A673 (cell line): ENCODE results near the gene SH3PXD2B. TPM values are rescaled to one million over a fixed set of nuclear protein-coding genes. Genes with fewer than 3 reads are reported as not detected.
"Not testable (repeated sequence)": the region's sequence is repeated elsewhere in the genome, so short reads cannot be mapped to it uniquely, and the experiment has no call there.

Experiments used
- BruUV-seq: library from RNA; stranded (reverse); fragments of 400-500 nt; replicated peaks from 2 replicates; lab custom pipeline; 2021; lab: Mats Ljungman, UMichigan
- CTCF ChIA-PET: fragments of 300-600 bp; sonication (Branson Sonifier 250); formaldehyde crosslinking; loops from one replicate; lab custom pipeline; 2022; ENCODE audit warnings: antibody characterized with exemption; lab: Charles Lee
- POLR2A ChIA-PET: fragments of 300-600 bp; sonication (Branson Sonifier 250); formaldehyde crosslinking; loops from one replicate; lab custom pipeline; 2022; ENCODE audit warnings: antibody characterized with exemption; ENCODE audit not compliant: low non-redundant PET; lab: Charles Lee
- DNase-seq: peaks from one replicate; pipeline ENCODE4 v3.0.0-alpha.2; 2015; ENCODE audit warnings: low spot score
- H3K27ac ChIP-seq: fragments of 200-600 bp; sonication (generic); 2 replicates; pipeline ENCODE4 v1.5.1; 2016; ENCODE audit warnings: mixed run types, low read depth, mild to moderate bottlenecking, mixed read lengths, antibody characterized with exemption, low read length; ENCODE audit not compliant: poor library complexity, severe bottlenecking
- H3K27me3 ChIP-seq: fragments of 200-600 bp; sonication (generic); replicated peaks from 2 replicates; pipeline ENCODE4 v1.6.1; 2017; ENCODE audit warnings: mixed run types, low read depth, mild to moderate bottlenecking, mixed read lengths, antibody characterized with exemption, low read length; ENCODE audit not compliant: insufficient read depth, poor library complexity
- H3K36me3 ChIP-seq: fragments of 200-600 bp; sonication (generic); 2 replicates; pipeline ENCODE4 v1.6.1; 2016; ENCODE audit warnings: mixed run types, mild to moderate bottlenecking, mixed read lengths, antibody characterized with exemption, low read length; ENCODE audit not compliant: insufficient read depth, poor library complexity, severe bottlenecking
- H3K4me1 ChIP-seq: fragments of 200-600 bp; sonication (generic); 2 replicates; pipeline ENCODE4 v1.6.1; 2017; ENCODE audit warnings: mixed run types, mild to moderate bottlenecking, mixed read lengths, antibody characterized with exemption, low read length; ENCODE audit not compliant: insufficient read depth, poor library complexity, severe bottlenecking
- H3K4me3 ChIP-seq: fragments of 200-600 bp; sonication (generic); 2 replicates; pipeline ENCODE4 v1.5.1; 2016; ENCODE audit warnings: low read depth, mixed run types, mild to moderate bottlenecking, mixed read lengths, low read length; ENCODE audit not compliant: poor library complexity, severe bottlenecking
- H3K9me3 ChIP-seq: fragments of 200-600 bp; sonication (generic); 2 replicates; pipeline ENCODE4 v1.6.1; 2016; ENCODE audit warnings: mixed run types, low read depth, mild to moderate bottlenecking, mixed read lengths, antibody characterized with exemption, low read length; ENCODE audit not compliant: poor library complexity, severe bottlenecking
- CTCF ChIP-seq: fragments of 300-800, 200-600 bp; sonication (generic); conservative IDR thresholded peaks from 2 replicates; pipeline ENCODE4 v1.5.1; 2017; ENCODE audit warnings: low read depth, mild to moderate bottlenecking, antibody characterized with exemption, low read length, moderate library complexity, mixed read lengths
- EZH2 ChIP-seq: fragments of 200-600 bp; sonication (generic); IDR thresholded peaks from 2 replicates; pipeline ENCODE4 v1.6.1; 2017; ENCODE audit warnings: borderline replicate concordance, low read depth, mild to moderate bottlenecking, mixed read lengths, antibody characterized with exemption, low read length; ENCODE audit not compliant: poor library complexity, severe bottlenecking
- intact Hi-C: fragments of 100-400 bp; cut with micrococcal nuclease; formaldehyde crosslinking; loops from one replicate; pipeline ENCODE4 v1.10.0; 2022; ENCODE audit not compliant: unreplicated experiment
- total RNA-seq: library from RNA; stranded (reverse); gene quantifications from 2 replicates; pipeline ENCODE4 v1.2.3, GENCODE V29; 2021

Gene SH3PXD2B
- total RNA-seq, 1 experiment from 2014 or later: 28.1 TPM

- no peaks in the 10 kb centered on the region for H3K4me1 ChIP-seq
- BruUV-seq: no TSS peak
- intact Hi-C loops: no loop called here
Measured at GRCh38 chr5:172356047-172356446, 98.3 kb downstream of the SH3PXD2B start.

GRCh38 chr5:172353846-172354245 is 100.5 kb downstream of the SH3PXD2B start:
- H3K27me3 ChIP-seq: no peaks in the 10 kb centered on the region
- ChIA-PET POLR2A (no interaction called here), CTCF (no interaction called here)
- intact Hi-C loops: no loop called here
- no TSS peak for BruUV-seq
- DNase-seq: no peak
- H3K36me3 ChIP-seq: no peaks in the 10 kb centered on the region
- no peak for TF ChIP-seq EZH2
- no peak for TF ChIP-seq CTCF
- no peak overlapping the region for H3K27ac ChIP-seq
- no peaks in the 10 kb centered on the region for H3K9me3 ChIP-seq
- no peak overlapping the region for H3K4me3 ChIP-seq
- no peaks in the 10 kb centered on the region for H3K4me1 ChIP-seq

More at GRCh38 chr5:172356047-172356446, 98.3 kb downstream of the SH3PXD2B start:
- H3K4me3 ChIP-seq: no peak overlapping the region
- H3K27me3 ChIP-seq: no peaks in the 10 kb centered on the region
- TF ChIP-seq CTCF: no peak
- TF ChIP-seq EZH2: no peak
- no peaks in the 10 kb centered on the region for H3K36me3 ChIP-seq
- no peak for DNase-seq
- ChIA-PET CTCF (no interaction called here), POLR2A (no interaction called here)
- H3K9me3 ChIP-seq: no peaks in the 10 kb centered on the region
- no peak overlapping the region for H3K27ac ChIP-seq

GRCh38 chr5:172353271-172353812 is 101.0 kb downstream of the SH3PXD2B start:
- no peaks in the 10 kb centered on the region for H3K9me3 ChIP-seq
- no peak for DNase-seq
- TF ChIP-seq EZH2: no peak
- no peak for TF ChIP-seq CTCF
- no peaks in the 10 kb centered on the region for H3K27me3 ChIP-seq
- H3K36me3 ChIP-seq: no peaks in the 10 kb centered on the region
- H3K4me1 ChIP-seq: no peaks in the 10 kb centered on the region
- H3K27ac ChIP-seq: no peak overlapping the region
- no TSS peak for BruUV-seq
- ChIA-PET POLR2A (no interaction called here), CTCF (no interaction called here)
- no peak overlapping the region for H3K4me3 ChIP-seq
- intact Hi-C loops: no loop called here

DNA sequence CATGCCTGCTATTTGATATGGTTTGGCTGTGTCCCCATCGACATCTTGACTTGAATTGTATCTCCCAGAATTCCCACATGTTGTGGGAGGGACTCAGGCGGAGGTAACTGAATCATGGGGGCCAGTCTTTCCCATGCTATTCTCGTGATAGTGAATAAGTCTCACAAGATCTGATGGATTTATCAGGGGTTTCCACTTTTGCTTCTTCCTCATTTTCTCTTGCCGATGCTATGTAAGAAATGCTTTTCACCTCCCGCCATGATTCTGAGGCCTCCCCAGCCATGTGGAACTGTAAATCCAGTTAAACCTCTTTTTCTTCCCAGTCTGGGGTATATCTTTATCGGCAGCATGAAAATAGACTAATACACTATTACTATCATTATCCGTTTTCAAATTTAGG is 101.8 kb downstream of the SH3PXD2B start:
- BruUV-seq, H3K36me3 ChIP-seq, H3K9me3 ChIP-seq, POLR2A ChIA-PET, intact Hi-C loops, H3K27me3 ChIP-seq, H3K4me1 ChIP-seq, DNase-seq, H3K4me3 ChIP-seq, H3K27ac ChIP-seq: not testable (repeated sequence)
- CTCF ChIA-PET: interaction anchor here (0.5 kb wide), 1 partner anchor 25 kb away, joined by 5 read pairs; no protein-coding TSS in a partner anchor
